K562 (cell line): ENCODE data around the gene TPX2. TPM values are rescaled to one million over a fixed set of nuclear protein-coding genes. Genes with fewer than 3 reads are reported as not detected.

Experiments used
- ATAC-seq: fragments of 200-7000 bp; cut with Tn5 transposase; 3 replicates; pipeline ENCODE4 v1.9.1; 2020; ENCODE audit warnings: moderate library complexity
- BruUV-seq: library from RNA; stranded (reverse); fragments of 400-500 nt; replicated peaks from 2 replicates; lab custom pipeline; 2021; lab: Mats Ljungman, UMichigan
- CTCF ChIA-PET: fragments of 300-600 bp; formaldehyde crosslinking; extraction: SDS; loops from one replicate; lab custom pipeline; 2021; ENCODE audit warnings: low intra/inter-chr PET ratio; lab: Yijun Ruan, JAX
- POLR2A ChIA-PET: fragments of 300-600, 350-650 bp; sonication (Branson Sonifier 250); formaldehyde crosslinking; extraction: SDS; loops from one replicate; lab custom pipeline; 2021; ENCODE audit warnings: antibody characterized with exemption, inconsistent platforms; lab: Yijun Ruan, JAX
- DNase-seq, 4 experiments: peaks; one replicate each; pipeline versions ENCODE4 v3.0.0 to v3.0.0-alpha.2; 2011 to 2018; ENCODE audit warnings: low spot score in 3 of 4, mixed read lengths in 3 of 4; ENCODE audit errors: extremely low read depth in 1 of 4
- FAIRE-seq: peaks from 2 replicates; lab custom pipeline; 2011; peaks lifted over from hg19 to GRCh38; lab: Jason Lieb, UNC
- H2AFZ ChIP-seq: 2 replicates; pipeline ENCODE4 v1.6.0; 2011; ENCODE audit warnings: low read depth, low read length, control low read depth, inconsistent platforms
- H3K27ac ChIP-seq: fragments of 200-600 bp; 3 replicates; pipeline ENCODE4 v1.8.0; 2011; ENCODE audit warnings: low read depth, mild to moderate bottlenecking, control low read depth, inconsistent platforms, low read length, moderate library complexity, mixed read lengths; ENCODE audit errors: extremely low read depth
- H3K27me3 ChIP-seq, 2 experiments: fragments of 300-600 bp in 1 of 2; 2 replicates in 1 of 2; 3 replicates in 1 of 2; pipeline versions ENCODE4 v1.6.0 to v1.8.0; 2011; ENCODE audit warnings: inconsistent platforms in 2 of 2, low read length in 2 of 2, mild to moderate bottlenecking in 1 of 2, mixed read lengths in 1 of 2, moderate library complexity in 1 of 2; ENCODE audit not compliant: control insufficient read depth in 2 of 2, insufficient read depth in 2 of 2
- H3K36me3 ChIP-seq: fragments of 300-600 bp; 3 replicates; pipeline ENCODE4 v1.8.0; 2011; ENCODE audit warnings: mild to moderate bottlenecking, low read length, inconsistent platforms; ENCODE audit not compliant: control insufficient read depth, insufficient read depth
- H3K4me1 ChIP-seq, 2 experiments: fragments of 200-600 bp in 1 of 2; replicated peaks in 1 of 2; 2 replicates in 1 of 2; 3 replicates in 1 of 2; pipeline versions ENCODE4 v1.5.1 to v1.8.0; 2011; ENCODE audit warnings: inconsistent platforms in 2 of 2, low read length in 2 of 2, mild to moderate bottlenecking in 1 of 2, mixed read lengths in 1 of 2, moderate library complexity in 1 of 2; ENCODE audit not compliant: control insufficient read depth in 2 of 2, insufficient read depth in 2 of 2
- H3K4me2 ChIP-seq: 2 replicates; pipeline ENCODE4 v1.6.1; 2011; ENCODE audit warnings: low read length, control low read depth, inconsistent platforms, mixed read lengths; ENCODE audit not compliant: insufficient read depth
- H3K4me3 ChIP-seq: fragments of 200-600 bp; sonication (generic), shearing (Covaris generic); 2 replicates; pipeline ENCODE4 v1.5.1; 2016; ENCODE audit warnings: control low read depth, inconsistent platforms
- H3K79me2 ChIP-seq: fragments of 200-600 bp; 3 replicates; pipeline ENCODE4 v1.8.0; 2011; ENCODE audit warnings: low read length, inconsistent platforms; ENCODE audit not compliant: control insufficient read depth, insufficient read depth
- H3K9ac ChIP-seq, 2 experiments: 2 replicates each; pipeline versions ENCODE4 v1.6.0 to v1.6.1; 2011; ENCODE audit warnings: low read depth in 2 of 2, low read length in 2 of 2, control low read depth in 1 of 2, inconsistent platforms in 1 of 2, mild to moderate bottlenecking in 1 of 2, mixed read lengths in 1 of 2; ENCODE audit not compliant: insufficient read depth in 1 of 2
- H3K9me1 ChIP-seq: one replicate; pipeline ENCODE4 v1.6.0; 2011; ENCODE audit warnings: inconsistent platforms, mild to moderate bottlenecking, low read length, moderate library complexity; ENCODE audit not compliant: control insufficient read depth, insufficient read depth
- H3K9me3 ChIP-seq: replicated peaks from 2 replicates; pipeline ENCODE4 v1.5.1; 2011; ENCODE audit warnings: low read depth, low read length, inconsistent platforms; ENCODE audit not compliant: control insufficient read depth, insufficient read depth
- H4K20me1 ChIP-seq: replicated peaks from 2 replicates; pipeline ENCODE4 v1.6.1; 2011; ENCODE audit warnings: low read length, inconsistent platforms, mixed read lengths; ENCODE audit not compliant: control insufficient read depth, insufficient read depth
- CREM ChIP-seq: IDR thresholded peaks from 2 replicates; pipeline ENCODE4 v1.6.1; 2014; ENCODE audit warnings: antibody characterized with exemption, low read depth
- MAX ChIP-seq: sonication (generic); formaldehyde crosslinking; IDR thresholded peaks from 2 replicates; pipeline ENCODE4 v1.9.0; 2022; ENCODE audit warnings: mild to moderate bottlenecking, missing genetic modification reagents
- MLLT1 ChIP-seq, 2 experiments: fragments of 450-650 bp; IDR thresholded peaks; 2 replicates each; pipeline ENCODE4 v1.6.1; 2016
- NCOR1 ChIP-seq: fragments of 450-650 bp; IDR thresholded peaks from 2 replicates; pipeline ENCODE4 v1.6.1; 2016; ENCODE audit warnings: mild to moderate bottlenecking, moderate library complexity
- PHB ChIP-seq: fragments of 250-450 bp; sonication (Bioruptor Pico); IDR thresholded peaks from 2 replicates; pipeline ENCODE4 v1.5.0; 2021
- PHTF2 ChIP-seq: fragments of 250-450 bp; sonication (Bioruptor Pico); IDR thresholded peaks from 2 replicates; pipeline ENCODE4 v1.5.0; 2021; ENCODE audit warnings: mild to moderate bottlenecking
- SIN3A ChIP-seq, 2 experiments: fragments of 150-350 bp in 1 of 2; IDR thresholded peaks; 2 replicates each; pipeline ENCODE4 v1.6.1; 2011 to 2016; ENCODE audit warnings: borderline replicate concordance in 2 of 2, low read depth in 2 of 2, low read length in 2 of 2, mild to moderate bottlenecking in 2 of 2, moderate library complexity in 2 of 2; ENCODE audit not compliant: control insufficient read depth in 1 of 2
- whole genome bisulfite sequencing: fragments of 100-300 bp; shearing (Covaris generic); methylation state at CpG from one replicate; pipeline ENCODE4 v1.1.6; 2016; ENCODE audit warnings: low coverage, mixed read lengths; ENCODE audit not compliant: insufficient coverage; ENCODE audit errors: missing lambda C conversion rate; 5-methylcytosine and 5-hydroxymethylcytosine counted together
- in situ Hi-C: fragments of 300-500 bp; cut with MboI; formaldehyde crosslinking; loops from 4 replicates; pipeline ENCODE4 v1.15.0; 2018; ENCODE audit warnings: inconsistent platforms, mixed read lengths
- intact Hi-C: fragments of 100-400 bp; cut with micrococcal nuclease; formaldehyde crosslinking; loops from 2 replicates; pipeline ENCODE4 v1.14.2; 2022
- polyA plus RNA-seq, 8 experiments: library from polyadenylated mRNA; depleted of rRNA in 4 of 8; stranded (reverse) in 5 of 8; unstranded in 3 of 8; fragments of >200 nt; fragmentation: Nextera tagmentation in 2 of 8; fragmentation: Illumina TruSeq in 1 of 8; extraction: Ambion mirVana in 2 of 8; extraction: Trizol in 1 of 8; gene quantifications; 2 replicates each; pipeline versions ENCODE4 v1.2.1 to v1.2.3, GENCODE V29; 2011 to 2014; ENCODE audit warnings: inconsistent platforms in 1 of 8, missing spikeins in 1 of 8
- total RNA-seq, 7 experiments: library from RNA; depleted of rRNA in 6 of 7; stranded (reverse); fragments of >200 nt in 6 of 7; fragmentation: Illumina TruSeq in 2 of 7; extraction: Trizol in 2 of 7; gene quantifications; 2 replicates each; pipeline versions ENCODE4 v1.2.1 to v1.2.3, GENCODE V29; 2011 to 2021; ENCODE audit warnings: low replicate concordance in 1 of 7
- TF ChIP-seq, protein P1 (sequence below): fragments of 450-650 bp; IDR thresholded peaks from 2 replicates; pipeline ENCODE4 v1.6.1; 2017; ENCODE audit warnings: antibody characterized with exemption, mild to moderate bottlenecking
- TF ChIP-seq, protein P2 (sequence below): sonication (generic); formaldehyde crosslinking; IDR thresholded peaks from 2 replicates; pipeline ENCODE4 v1.8.1; 2023; ENCODE audit warnings: mild to moderate bottlenecking, missing genetic modification reagents, moderate library complexity
- TF ChIP-seq, protein P3 (sequence below): sonication (generic); formaldehyde crosslinking; IDR thresholded peaks from 2 replicates; pipeline ENCODE4 v1.9.0; 2022; ENCODE audit warnings: mild to moderate bottlenecking, missing genetic modification reagents

The TPX2 gene
- total and polyA plus RNA-seq, 9 of the 15 experiments (the other 6 are each of a cell fraction or from before 2014, with no cell fraction given), result 48.0 to 241 (median 133) TPM

DNA sequence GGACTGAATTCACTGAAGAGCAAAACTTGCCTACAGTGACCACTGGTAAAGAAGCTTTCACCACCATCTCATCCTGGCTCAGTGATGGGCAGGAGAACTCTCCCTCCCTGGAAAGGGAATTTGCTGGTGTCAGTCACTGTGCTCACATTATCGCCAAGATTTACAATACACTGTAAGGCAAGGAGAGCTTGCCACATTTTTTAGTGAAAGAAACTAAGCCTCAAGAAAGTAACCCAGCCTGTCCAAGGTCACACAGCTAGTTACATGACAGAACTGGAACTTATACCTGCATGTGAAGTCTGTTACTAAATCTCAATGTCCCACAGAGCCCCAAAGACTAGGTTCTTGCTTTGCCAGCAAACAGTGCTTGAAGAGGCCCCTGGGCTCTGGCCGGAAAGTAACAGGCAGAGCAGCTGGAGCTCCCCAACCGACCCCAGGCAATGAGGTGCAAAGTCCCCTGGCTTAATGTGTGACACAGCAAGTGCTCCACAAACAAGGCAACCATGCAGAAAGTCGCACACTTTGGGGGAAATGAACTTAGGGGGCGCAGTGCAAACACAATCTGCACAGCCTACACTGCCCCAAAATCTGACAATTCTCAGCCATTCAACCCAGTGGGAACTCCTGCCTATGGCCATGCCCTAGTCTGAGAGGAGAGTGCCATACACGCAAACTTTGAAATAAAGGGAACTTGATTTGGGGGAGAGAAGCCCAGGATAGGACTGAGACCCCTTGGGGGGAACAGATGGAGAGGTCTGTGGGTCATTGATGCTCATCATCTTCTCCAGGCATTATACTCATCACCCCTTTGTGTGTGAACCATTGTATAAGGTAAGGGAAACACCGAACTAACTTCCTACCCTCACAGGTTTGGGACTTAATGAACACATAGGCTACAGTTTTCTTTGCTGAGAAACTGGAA lies 18.3 kb upstream of the TPX2 start:
- BruUV-seq, result no TSS peak
- TF ChIP-seq, protein P1, sequence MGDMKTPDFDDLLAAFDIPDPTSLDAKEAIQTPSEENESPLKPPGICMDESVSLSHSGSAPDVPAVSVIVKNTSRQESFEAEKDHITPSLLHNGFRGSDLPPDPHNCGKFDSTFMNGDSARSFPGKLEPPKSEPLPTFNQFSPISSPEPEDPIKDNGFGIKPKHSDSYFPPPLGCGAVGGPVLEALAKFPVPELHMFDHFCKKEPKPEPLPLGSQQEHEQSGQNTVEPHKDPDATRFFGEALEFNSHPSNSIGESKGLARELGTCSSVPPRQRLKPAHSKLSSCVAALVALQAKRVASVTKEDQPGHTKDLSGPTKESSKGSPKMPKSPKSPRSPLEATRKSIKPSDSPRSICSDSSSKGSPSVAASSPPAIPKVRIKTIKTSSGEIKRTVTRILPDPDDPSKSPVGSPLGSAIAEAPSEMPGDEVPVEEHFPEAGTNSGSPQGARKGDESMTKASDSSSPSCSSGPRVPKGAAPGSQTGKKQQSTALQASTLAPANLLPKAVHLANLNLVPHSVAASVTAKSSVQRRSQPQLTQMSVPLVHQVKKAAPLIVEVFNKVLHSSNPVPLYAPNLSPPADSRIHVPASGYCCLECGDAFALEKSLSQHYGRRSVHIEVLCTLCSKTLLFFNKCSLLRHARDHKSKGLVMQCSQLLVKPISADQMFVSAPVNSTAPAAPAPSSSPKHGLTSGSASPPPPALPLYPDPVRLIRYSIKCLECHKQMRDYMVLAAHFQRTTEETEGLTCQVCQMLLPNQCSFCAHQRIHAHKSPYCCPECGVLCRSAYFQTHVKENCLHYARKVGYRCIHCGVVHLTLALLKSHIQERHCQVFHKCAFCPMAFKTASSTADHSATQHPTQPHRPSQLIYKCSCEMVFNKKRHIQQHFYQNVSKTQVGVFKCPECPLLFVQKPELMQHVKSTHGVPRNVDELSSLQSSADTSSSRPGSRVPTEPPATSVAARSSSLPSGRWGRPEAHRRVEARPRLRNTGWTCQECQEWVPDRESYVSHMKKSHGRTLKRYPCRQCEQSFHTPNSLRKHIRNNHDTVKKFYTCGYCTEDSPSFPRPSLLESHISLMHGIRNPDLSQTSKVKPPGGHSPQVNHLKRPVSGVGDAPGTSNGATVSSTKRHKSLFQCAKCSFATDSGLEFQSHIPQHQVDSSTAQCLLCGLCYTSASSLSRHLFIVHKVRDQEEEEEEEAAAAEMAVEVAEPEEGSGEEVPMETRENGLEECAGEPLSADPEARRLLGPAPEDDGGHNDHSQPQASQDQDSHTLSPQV, result peak; percentile 23; the same call in 1 of the 2 replicates
- TF ChIP-seq SIN3A (IDR thresholded peaks at IDR 0.05; ENCODE audit: borderline replicate concordance in 2 of 2, control insufficient read depth in 1 of 2, low read depth in 2 of 2, low read length in 2 of 2) (0 out of 4 replicates have a peak, but pooled peaks of 1 of the 2 experiments have one; percentile 49), MAX (CRISPR knock-in tag) (no peak), PHB (CRISPR knock-in tag) (no peak), CREM (peak; percentile 32; the same call in 1 of the 2 replicates), MLLT1 (IDR thresholded peaks at IDR 0.05) (peak in 1 of 2 experiments; percentile 63; a peak in 1 of 4 replicates), NCOR1 (0 out of 2 replicates have a peak, but pooled peaks have one; percentile 9), PHTF2 (CRISPR knock-in tag) (0 out of 2 replicates have a peak, but pooled peaks have one; percentile 26)
- TF ChIP-seq, protein P2, sequence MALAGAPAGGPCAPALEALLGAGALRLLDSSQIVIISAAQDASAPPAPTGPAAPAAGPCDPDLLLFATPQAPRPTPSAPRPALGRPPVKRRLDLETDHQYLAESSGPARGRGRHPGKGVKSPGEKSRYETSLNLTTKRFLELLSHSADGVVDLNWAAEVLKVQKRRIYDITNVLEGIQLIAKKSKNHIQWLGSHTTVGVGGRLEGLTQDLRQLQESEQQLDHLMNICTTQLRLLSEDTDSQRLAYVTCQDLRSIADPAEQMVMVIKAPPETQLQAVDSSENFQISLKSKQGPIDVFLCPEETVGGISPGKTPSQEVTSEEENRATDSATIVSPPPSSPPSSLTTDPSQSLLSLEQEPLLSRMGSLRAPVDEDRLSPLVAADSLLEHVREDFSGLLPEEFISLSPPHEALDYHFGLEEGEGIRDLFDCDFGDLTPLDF (CRISPR knock-in tag), result no peak
- TF ChIP-seq, protein P3, sequence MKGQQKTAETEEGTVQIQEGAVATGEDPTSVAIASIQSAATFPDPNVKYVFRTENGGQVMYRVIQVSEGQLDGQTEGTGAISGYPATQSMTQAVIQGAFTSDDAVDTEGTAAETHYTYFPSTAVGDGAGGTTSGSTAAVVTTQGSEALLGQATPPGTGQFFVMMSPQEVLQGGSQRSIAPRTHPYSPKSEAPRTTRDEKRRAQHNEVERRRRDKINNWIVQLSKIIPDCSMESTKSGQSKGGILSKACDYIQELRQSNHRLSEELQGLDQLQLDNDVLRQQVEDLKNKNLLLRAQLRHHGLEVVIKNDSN (CRISPR knock-in tag), result 0 out of 2 replicates have a peak, but pooled peaks have one; percentile 9

More for the DNA sequence above, 18.3 kb upstream of the TPX2 start:
- in situ Hi-C loops (loop anchor here (10.0 kb wide), 1 partner anchor 56 kb away; no protein-coding TSS in a partner anchor), intact Hi-C loops (loop anchor here (2.0 kb wide), 1 partner anchor 14 kb away; no protein-coding TSS in a partner anchor)
- H3K4me1 ChIP-seq, result peaks cover 23 to 27% of the 10 kb centered on the region in 2 experiments; a peak in 4 of 5 replicates
- peak overlapping the region; percentile 88 for H3K4me3 ChIP-seq
- CTCF ChIA-PET, result interaction anchor here (0.5 kb wide), 1 partner anchor 24 kb away, joined by 3 read pairs; no protein-coding TSS in a partner anchor
- peak in 2 of 4 experiments; percentile 3 to 57 for DNase-seq
- no peak overlapping the region for H2AFZ ChIP-seq
- H3K9me3 ChIP-seq, result no peaks in the 10 kb centered on the region
- peak overlapping the region; percentile 92 to 94 for H3K9ac ChIP-seq
- peaks cover 76% of the 10 kb centered on the region for H3K79me2 ChIP-seq
- POLR2A ChIA-PET, result interaction anchor here (0.6 to 2.8 kb wide), 8 partner anchors 10 to 59 kb away, joined by 3 to 21 read pairs (median 6); no protein-coding TSS in a partner anchor
- peaks cover 10% of the 10 kb centered on the region for H4K20me1 ChIP-seq
- WGBS, result 1% methylated on average over 7 of the region's 7 CpGs
- H3K27ac ChIP-seq, result peak overlapping the region; percentile 92; the same call in 2 of the 3 replicates
- ATAC-seq, result no peak
- peak overlapping the region; percentile 95 for H3K4me2 ChIP-seq
- H3K9me1 ChIP-seq, result no peaks in the 10 kb centered on the region
- FAIRE-seq, result no peak
- no peaks in the 10 kb centered on the region for H3K27me3 ChIP-seq
- peaks cover 61% of the 10 kb centered on the region for H3K36me3 ChIP-seq
